HG03135 (cell line): ENCODE results near the gene TENM3.

ENCODE experiments used
- ATAC-seq: cut with Tn5 transposase; IDR thresholded peaks from one replicate; pipeline ENCODE4 v1.9.1; 2021; ENCODE audit warnings: mild to moderate bottlenecking, moderate library complexity; ENCODE audit not compliant: unreplicated experiment

Gene TENM3

GRCh38 chr4:182252220-182252619 is 9.0 kb downstream of the TENM3 start:
- ATAC-seq: no peak

- no peak for ATAC-seq
Observed at GRCh38 chr4:182254026-182254780, 11.0 kb downstream of the TENM3 start.

GRCh38 chr4:182255441-182256190 is 12.4 kb downstream of the TENM3 start:
- ATAC-seq: no peak

- ATAC-seq: no peak
Observed at GRCh38 chr4:182257016-182257415, 13.8 kb downstream of the TENM3 start.

- ATAC-seq: no peak
Observed at GRCh38 chr4:182257503-182257902, 14.3 kb downstream of the TENM3 start.

GRCh38 chr4:182258441-182259000 is 15.3 kb downstream of the TENM3 start:
- ATAC-seq: no peak

GRCh38 chr4:182261651-182262223 is 18.5 kb downstream of the TENM3 start:
- no peak for ATAC-seq

GRCh38 chr4:182263562-182263961 is 20.4 kb downstream of the TENM3 start:
- no peak for ATAC-seq

GRCh38 chr4:182264139-182264752 is 21.0 kb downstream of the TENM3 start:
- no peak for ATAC-seq

- no peak for ATAC-seq
Observed at GRCh38 chr4:182265881-182266280, 22.7 kb downstream of the TENM3 start.

- no peak for ATAC-seq
Observed at GRCh38 chr4:182267048-182267447, 23.8 kb downstream of the TENM3 start.

GRCh38 chr4:182268966-182269365 is 25.8 kb downstream of the TENM3 start:
- ATAC-seq: no peak

GRCh38 chr4:182271731-182272130 is 28.5 kb downstream of the TENM3 start:
- no peak for ATAC-seq

GRCh38 chr4:182272151-182272550 is 28.9 kb downstream of the TENM3 start:
- no peak for ATAC-seq

GRCh38 chr4:182273191-182273935 is 30.2 kb downstream of the TENM3 start:
- no peak for ATAC-seq

- ATAC-seq: no peak
Observed at GRCh38 chr4:182276210-182277109, 33.3 kb downstream of the TENM3 start.

GRCh38 chr4:182277377-182277776 is 34.2 kb downstream of the TENM3 start:
- ATAC-seq: no peak

- no peak for ATAC-seq
Observed at GRCh38 chr4:182278729-182279128, 35.5 kb downstream of the TENM3 start.

GRCh38 chr4:182280436-182281111 is 37.4 kb downstream of the TENM3 start:
- no peak for ATAC-seq
